22Rv1 (cell line): Measurements from ENCODE around the gene SPACA7.

Source experiments
- CTCF ChIP-seq: fragments of 450-650 bp; IDR thresholded peaks from 2 replicates; pipeline ENCODE4 v1.5.1; 2017; ENCODE audit warnings: mild to moderate bottlenecking
- ZFX ChIP-seq: fragments of 450-650 bp; IDR thresholded peaks from 2 replicates; pipeline ENCODE4 v1.6.1; 2017; ENCODE audit warnings: antibody characterized with exemption, borderline replicate concordance

- no peak for TF ChIP-seq CTCF
- TF ChIP-seq ZFX: no peak
These were observed 103.2 kb downstream of the SPACA7 start for GRCh38 chr13:112479389-112479788.
